HG03135 (cell line): Measurements from ENCODE around the gene WARS2.

Experiments
- ATAC-seq: cut with Tn5 transposase; IDR thresholded peaks from one replicate; pipeline ENCODE4 v1.9.1; 2021; ENCODE audit warnings: mild to moderate bottlenecking, moderate library complexity; ENCODE audit not compliant: unreplicated experiment

Gene WARS2

DNA sequence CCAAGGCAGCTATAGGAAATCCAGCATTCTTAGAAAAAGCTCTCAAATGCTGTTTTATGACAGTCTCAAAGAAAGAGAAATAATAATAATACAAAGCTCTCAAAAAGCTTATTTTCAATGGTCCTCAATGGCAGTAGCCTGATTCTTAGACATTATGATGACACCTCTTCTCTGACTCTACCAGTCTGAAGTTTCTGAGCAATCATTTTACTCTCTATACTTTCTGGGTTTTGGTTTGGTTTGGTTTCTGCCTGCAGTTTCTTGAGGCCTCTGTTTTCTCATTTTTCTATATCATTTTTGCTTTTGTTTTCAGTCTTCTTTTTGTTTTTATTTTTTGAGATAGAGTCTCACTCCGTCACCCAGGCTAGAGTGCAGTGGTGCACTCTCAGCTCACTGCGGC, 102.1 kb downstream of the WARS2 start:
- ATAC-seq: no peak

DNA sequence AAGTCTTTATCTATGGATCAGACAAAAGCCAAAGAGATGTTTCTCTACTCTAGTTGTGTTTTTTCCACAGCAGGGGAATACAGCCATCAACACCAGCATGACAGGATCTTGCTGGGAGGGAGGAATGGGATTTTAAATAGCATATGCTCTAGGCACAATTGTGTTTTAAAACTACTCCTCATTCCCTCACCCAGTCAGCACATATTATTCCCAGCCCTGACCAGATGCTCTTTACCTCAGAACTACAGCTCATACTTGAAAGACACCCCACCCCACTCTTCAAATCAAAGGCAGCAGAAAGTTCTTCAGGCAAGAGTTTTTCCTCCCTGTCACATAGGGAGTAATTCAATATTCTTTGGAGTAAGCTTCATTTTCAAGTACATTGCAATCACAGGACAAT, 106.1 kb downstream of the WARS2 start:
- ATAC-seq: no peak

- ATAC-seq: no peak
Measured at GRCh38 chr1:119032986-119033385, 107.5 kb downstream of the WARS2 start.

GRCh38 chr1:119027759-119028158, 112.7 kb downstream of the WARS2 start:
- no peak for ATAC-seq

GRCh38 chr1:119026956-119027355, 113.5 kb downstream of the WARS2 start:
- no peak for ATAC-seq

- ATAC-seq: no peak
Measured at GRCh38 chr1:119015547-119015946, 124.9 kb downstream of the WARS2 start.

- ATAC-seq: no peak
Measured at GRCh38 chr1:119012383-119012782, 128.1 kb downstream of the WARS2 start.

- ATAC-seq: no peak
Measured at GRCh38 chr1:119011706-119012105, 128.7 kb downstream of the WARS2 start.

- ATAC-seq: no peak
Measured at GRCh38 chr1:119011116-119011515, 129.3 kb downstream of the WARS2 start.

DNA sequence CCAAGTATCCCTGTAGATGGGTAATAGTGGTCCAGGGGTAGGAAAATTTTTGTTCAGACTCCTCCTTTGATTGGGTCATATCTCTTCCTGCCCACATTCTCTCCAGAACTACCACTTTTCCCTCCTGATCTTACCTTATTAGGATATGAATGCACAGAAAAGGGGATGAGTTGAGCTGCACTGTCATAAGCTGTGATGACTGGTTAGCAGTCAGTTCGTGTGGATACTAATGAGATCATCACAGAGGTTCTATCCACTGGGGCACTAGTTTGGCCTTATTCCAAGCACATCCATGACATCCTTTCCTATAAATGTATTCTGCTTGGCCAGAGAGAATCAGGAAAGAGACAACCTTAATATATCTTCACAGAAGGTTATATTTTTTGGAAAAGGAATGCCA, 130.3 kb downstream of the WARS2 start:
- ATAC-seq: no peak

GRCh38 chr1:119009312-119009655, 131.2 kb downstream of the WARS2 start:
- no peak for ATAC-seq

DNA sequence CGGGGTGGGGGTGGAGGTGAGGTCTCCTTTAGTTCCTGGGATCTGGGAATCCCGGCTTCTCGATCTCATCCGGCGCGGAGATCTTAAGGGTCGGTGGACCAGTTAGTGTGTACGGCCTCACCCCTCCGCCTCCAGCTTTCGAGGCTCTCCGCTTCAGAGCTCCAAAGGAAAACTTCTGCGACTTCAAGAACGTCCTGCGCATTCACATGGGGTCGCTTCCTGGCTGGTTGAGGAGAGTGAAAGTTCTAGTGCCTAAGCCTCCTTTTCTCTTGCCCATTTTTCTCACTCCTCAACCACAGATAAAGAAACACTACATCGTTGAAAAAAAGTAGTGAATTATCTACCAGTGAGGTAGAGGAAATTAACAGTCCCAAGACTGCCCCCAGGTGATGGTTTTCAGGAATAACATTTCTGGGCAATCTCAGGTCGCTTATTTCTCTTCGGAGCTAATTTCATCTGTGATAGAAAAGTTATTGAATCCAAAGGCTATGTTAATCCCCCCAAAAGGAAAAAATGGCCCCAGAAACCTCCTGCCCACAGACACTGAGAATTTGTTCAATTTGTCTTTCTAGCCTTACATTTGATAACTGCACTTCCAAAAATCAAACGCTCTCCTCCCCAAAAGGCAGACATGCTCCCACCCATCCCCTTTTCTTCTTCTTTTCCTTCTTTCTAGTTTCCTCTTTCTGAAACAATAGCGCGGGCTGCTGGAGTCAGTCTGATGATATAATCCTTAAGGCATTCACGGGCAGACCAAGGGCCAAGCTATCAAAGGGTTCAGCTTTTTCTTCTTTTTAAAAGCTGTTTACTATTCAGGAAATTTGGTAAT, 131.8 kb downstream of the WARS2 start:
- no peak for ATAC-seq

DNA sequence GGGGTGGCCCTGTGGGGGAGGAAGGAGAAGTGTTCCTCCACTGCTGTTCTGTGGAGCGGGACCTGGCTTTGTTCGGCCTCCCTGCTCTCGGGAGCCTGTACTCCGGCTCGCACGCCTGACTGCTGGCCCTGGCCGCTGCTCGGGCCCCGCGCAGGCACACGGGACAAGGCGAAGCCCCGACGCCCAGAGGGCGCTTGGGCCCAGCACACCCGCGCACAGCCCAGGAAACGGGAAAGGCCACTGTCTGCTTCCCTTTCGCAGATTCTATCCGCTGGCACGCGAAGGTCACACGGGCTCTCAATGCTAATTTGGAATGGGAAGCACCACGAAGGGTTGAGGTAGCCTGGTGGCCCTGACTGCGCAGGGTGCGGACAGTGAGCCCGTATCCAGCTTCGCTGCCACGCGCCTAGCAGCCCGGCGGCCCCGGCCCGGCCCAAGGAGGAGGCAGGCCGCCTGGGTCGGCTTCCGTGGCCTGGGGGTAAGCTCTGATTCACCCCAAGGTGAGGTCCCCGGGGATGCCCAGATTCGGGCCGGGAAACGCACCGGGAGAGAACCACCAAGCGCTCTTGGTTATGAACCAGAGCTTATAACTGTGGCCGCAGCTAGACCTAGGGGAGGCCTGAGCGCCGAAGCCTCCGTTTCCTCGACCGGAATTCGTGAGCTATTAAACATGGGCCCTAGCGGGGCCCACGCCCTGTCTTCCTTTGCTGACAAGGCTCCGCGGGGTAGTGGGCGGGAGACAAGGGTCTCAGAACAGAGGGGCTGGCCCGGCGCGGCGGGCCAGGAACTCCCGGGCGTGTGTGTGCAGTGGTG, 132.6 kb downstream of the WARS2 start:
- ATAC-seq: no peak

GRCh38 chr1:119007339-119007669, 133.1 kb downstream of the WARS2 start:
- no peak for ATAC-seq

DNA sequence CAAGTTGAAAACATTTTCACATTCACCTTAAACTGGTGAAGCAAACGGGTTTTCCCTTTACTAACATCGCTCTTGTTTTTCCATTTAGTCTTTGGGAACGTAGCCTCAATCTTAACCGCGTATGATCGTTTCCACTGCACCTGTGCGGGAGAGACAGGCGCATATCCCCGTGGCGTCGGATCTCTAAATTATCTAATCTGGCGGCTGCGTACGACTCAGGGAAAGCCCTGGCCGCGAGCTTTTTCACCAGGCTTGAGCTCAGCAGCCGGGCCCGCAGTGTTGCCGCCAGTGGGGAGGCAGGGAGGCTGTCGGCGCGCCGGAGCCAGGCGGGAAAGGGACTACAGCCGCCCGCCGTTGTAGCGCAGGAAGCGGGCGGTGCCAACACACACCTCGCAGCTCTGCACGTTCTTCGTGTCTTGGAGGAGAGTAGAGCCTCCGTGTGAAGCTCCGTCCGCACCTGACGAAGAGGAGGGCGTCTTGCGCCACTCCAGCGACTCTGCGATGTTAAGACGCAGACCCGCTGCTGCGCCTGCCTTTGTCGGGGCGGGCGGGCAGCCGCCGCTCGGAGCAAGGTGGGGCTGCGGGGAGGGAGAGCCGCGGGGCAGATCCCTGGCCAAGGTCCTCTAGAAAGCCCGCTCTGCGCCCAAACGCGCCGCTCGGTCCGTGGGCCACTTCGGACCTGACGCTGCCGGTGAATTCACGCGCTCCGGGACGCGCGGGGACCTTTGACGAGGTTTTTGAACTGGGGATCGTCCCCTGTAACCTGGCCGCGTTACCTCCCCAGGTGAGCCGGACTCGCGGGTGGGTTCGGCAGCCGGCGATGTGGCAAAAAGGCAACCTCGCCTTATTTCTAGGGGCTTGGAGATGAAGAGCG, 133.8 kb downstream of the WARS2 start:
- ATAC-seq: no peak

DNA sequence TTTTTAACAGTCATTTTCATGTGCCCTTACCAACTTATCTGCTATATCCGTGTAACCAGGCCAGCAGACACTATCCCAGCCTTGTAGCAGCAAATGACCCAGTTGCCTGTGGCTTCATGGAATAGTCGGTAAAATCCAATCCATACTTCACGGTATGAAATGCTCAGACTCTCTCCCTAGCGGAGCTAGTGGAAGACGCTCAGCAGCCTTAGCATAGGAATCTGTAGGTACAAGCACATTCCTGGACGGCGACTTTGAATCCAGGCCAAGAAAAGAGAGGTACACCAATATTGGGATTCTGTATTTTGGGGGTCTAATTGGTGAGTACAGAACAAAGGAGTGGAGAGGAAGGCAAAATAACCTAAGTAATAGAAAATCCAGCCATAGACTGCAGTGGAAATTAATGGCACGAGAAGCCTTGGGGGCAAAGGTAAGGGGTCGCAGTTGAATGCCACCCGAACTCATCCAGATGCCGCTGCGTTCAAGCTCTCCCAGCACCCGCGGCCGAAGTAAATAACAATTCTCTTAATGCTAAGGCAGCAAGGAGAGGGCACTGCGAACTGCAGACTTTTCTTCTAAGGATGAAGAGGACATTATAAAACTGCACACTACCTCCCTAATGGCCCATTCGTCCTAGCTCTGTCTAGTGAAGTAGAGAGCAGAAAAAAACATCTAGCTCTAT, 134.6 kb downstream of the WARS2 start:
- no peak for ATAC-seq

GRCh38 chr1:119004781-119005180, 135.7 kb downstream of the WARS2 start:
- ATAC-seq: no peak

DNA sequence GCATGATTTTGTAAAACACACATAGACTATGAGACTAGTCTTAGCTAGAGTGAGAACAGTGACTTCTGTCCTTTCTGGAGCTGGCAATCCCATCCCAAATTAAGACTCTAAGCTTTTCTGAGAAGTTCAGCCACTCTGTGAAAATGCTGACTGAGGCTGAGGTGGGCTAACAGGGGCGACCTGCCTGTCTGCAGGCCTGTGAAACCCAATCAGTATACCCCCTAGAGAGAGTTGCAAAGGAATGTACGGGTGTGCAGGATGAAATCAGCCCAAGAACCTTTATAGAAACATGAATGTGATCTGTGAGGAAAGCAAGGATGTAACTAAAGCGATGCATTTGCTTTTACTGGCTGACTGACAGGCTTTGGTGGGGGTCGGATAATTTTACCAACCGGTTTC, 136.3 kb downstream of the WARS2 start:
- no peak for ATAC-seq

GRCh38 chr1:119003413-119004128, 136.9 kb downstream of the WARS2 start:
- ATAC-seq: no peak

GRCh38 chr1:119002028-119002686, 138.3 kb downstream of the WARS2 start:
- no peak for ATAC-seq
